Spleen (tissue), 11 donors: ENCODE measurements around the gene GGACT. TPM values are rescaled to one million over a fixed set of nuclear protein-coding genes. Genes with fewer than 3 reads are reported as not detected.

Experiments used
- DNase-seq: peaks from one replicate; pipeline ENCODE4 v3.0.0-alpha.2; 2020
- H3K27ac ChIP-seq, 8 donors: fragments of 200-600 bp; sonication (generic) in 7 of 8; 1 replicate in 4 of 8; 2 replicates in 4 of 8; pipeline versions ENCODE4 v1.5.0 to v1.8.0; 2016 to 2021; ENCODE audit warnings: inconsistent platforms in 4 of 8, mild to moderate bottlenecking in 4 of 8, moderate library complexity in 1 of 8
- H3K27me3 ChIP-seq, 7 donors: fragments of 200-600 bp; sonication (generic) in 6 of 7; replicated peaks in 1 of 7; 1 replicate in 4 of 7; 2 replicates in 3 of 7; pipeline versions ENCODE4 v1.5.0 to v1.8.0; 2016 to 2021; ENCODE audit warnings: inconsistent platforms in 3 of 7, mild to moderate bottlenecking in 1 of 7
- H3K36me3 ChIP-seq, 6 donors: fragments of 200-600 bp; sonication (generic) in 5 of 6; 1 replicate in 4 of 6; 2 replicates in 2 of 6; pipeline versions ENCODE4 v1.5.0 to v1.8.0; 2016 to 2021; ENCODE audit warnings: inconsistent platforms in 2 of 6
- H3K4me1 ChIP-seq, 6 donors: fragments of 200-600 bp; sonication (generic) in 5 of 6; 1 replicate in 3 of 6; 2 replicates in 3 of 6; pipeline versions ENCODE4 v1.5.0 to v1.8.0; 2016 to 2021; ENCODE audit warnings: inconsistent platforms in 3 of 6
- H3K4me3 ChIP-seq, 8 donors: fragments of 200-600 bp; sonication (generic) in 7 of 8; 1 replicate in 4 of 8; 2 replicates in 4 of 8; pipeline versions ENCODE4 v1.5.0 to v1.8.0; 2016 to 2021; ENCODE audit warnings: inconsistent platforms in 4 of 8, mild to moderate bottlenecking in 4 of 8, moderate library complexity in 2 of 8
- H3K9me3 ChIP-seq, 8 donors: fragments of 200-600 bp; sonication (generic) in 7 of 8; 1 replicate in 4 of 8; 2 replicates in 4 of 8; pipeline versions ENCODE4 v1.5.0 to v1.8.0; 2016 to 2021; ENCODE audit warnings: inconsistent platforms in 4 of 8
- CTCF ChIP-seq, 11 experiments: fragments of 200-600 bp in 7 of 11; fragments of 450-650 bp in 4 of 11; sonication (generic) in 4 of 11; IDR thresholded peaks in 8 of 11; conservative IDR thresholded peaks in 3 of 11; 1 replicate in 7 of 11; 2 replicates in 4 of 11; pipeline versions ENCODE4 v1.4.0 to v1.8.0; 2016 to 2021; ENCODE audit warnings: antibody characterized with exemption in 11 of 11, inconsistent platforms in 4 of 11, mild to moderate bottlenecking in 1 of 11
- POLR2A ChIP-seq, 3 donors: fragments of 450-650 bp; IDR thresholded peaks; one replicate each; pipeline ENCODE4 v1.5.1; 2017; ENCODE audit warnings: antibody characterized with exemption in 3 of 3, mild to moderate bottlenecking in 1 of 3
- POLR2AphosphoS5 ChIP-seq, 3 donors: sonication (generic); formaldehyde crosslinking; IDR thresholded peaks; one replicate each; pipeline ENCODE4 v1.5.1; 2017; ENCODE audit warnings: antibody characterized with exemption in 3 of 3
- WGBS, 5 donors: extraction: QIAGEN DNeasy Blood & Tissue Kit in 3 of 5; methylation state at CpG; one replicate each; pipeline versions ENCODE4 v1.1.5 to v1.1.7; 2013 to 2018; 5-methylcytosine and 5-hydroxymethylcytosine counted together
- intact Hi-C: fragments of 100-400 bp; cut with DNase I; formaldehyde crosslinking; loops from one replicate; pipeline ENCODE4 v1.15.0; 2023; ENCODE audit warnings: low total_unique reads
- polyA plus RNA-seq, 3 donors: library from polyadenylated mRNA; stranded (reverse); fragments of 200-250 nt; gene quantifications; one replicate each; pipeline ENCODE4 v1.2.1, GENCODE V29; 2013
- total RNA-seq, 7 donors: library from RNA; depleted of rRNA in 3 of 7; stranded (reverse); fragments of >200 nt in 3 of 7; fragmentation: NEBNext Ultra II Directional in 4 of 7; extraction: Animal tissue kit (Norgen Biotek cat#: 25700) in 4 of 7; gene quantifications; one replicate each; pipeline versions ENCODE4 v1.1.0 to v1.2.1, GENCODE V29; 2016 to 2021
- donor health status: healthy with polysubstance abuse.
- donor health status: DM: no; HTN: no; CAD: no; lungs with moderate emphysema.
- donor health status: DM: no; HTN: no; CAD: no.
- donor health status: Bipolar disorder and iron deficiency.
- donor health status: healthy.
- donor health status: DM: no; HTN: no; CAD: no.
- donor health status: DM: yes; HTN: yes; CAD: no.

The GGACT gene
- total and polyA plus RNA-seq, 10 donors: 1.9 to 19.7 (median 3.9) TPM

- H3K27me3 ChIP-seq: no peaks in the 10 kb centered on the region
- H3K9me3 ChIP-seq: no peaks in the 10 kb centered on the region
- 93 to 98% (median 97%) methylated on average over 5 of the region's 5 CpGs for WGBS, 5 donors
- no peak for TF ChIP-seq POLR2AphosphoS5 (IDR thresholded peaks at IDR 0.05)
- TF ChIP-seq POLR2A (IDR thresholded peaks at IDR 0.05): no peak
- no peak for TF ChIP-seq CTCF (IDR thresholded peaks at IDR 0.05 in 8 of 11, conservative IDR thresholded peaks at IDR 0.05 in 3 of 11)
- intact Hi-C loops: no loop called here
- H3K36me3 ChIP-seq: peaks cover 0 to 8% (median 0%) of the 10 kb centered on the region in 6 donors
- H3K4me1 ChIP-seq: peaks cover 0 to 7% (median 0%) of the 10 kb centered on the region in 6 donors
- H3K4me3 ChIP-seq: no peak overlapping the region
- H3K27ac ChIP-seq: no peak overlapping the region
- DNase-seq: no peak
These were observed 50.6 kb downstream of the GGACT start for GRCh38 chr13:100537951-100538462.

GRCh38 chr13:100537486-100537885, 51.1 kb downstream of the GGACT start:
- no peak for TF ChIP-seq CTCF (IDR thresholded peaks at IDR 0.05 in 8 of 11, conservative IDR thresholded peaks at IDR 0.05 in 3 of 11)
- no peak for TF ChIP-seq POLR2AphosphoS5 (IDR thresholded peaks at IDR 0.05)
- TF ChIP-seq POLR2A (IDR thresholded peaks at IDR 0.05): no peak
- DNase-seq: no peak
- H3K36me3 ChIP-seq: peaks cover 0 to 13% (median 2%) of the 10 kb centered on the region in 6 donors
- H3K4me1 ChIP-seq: peaks cover 0 to 2% (median 0%) of the 10 kb centered on the region in 6 donors
- peaks cover 0 to under 1% (median 0%) of the 10 kb centered on the region in 8 donors for H3K9me3 ChIP-seq
- no peak overlapping the region for H3K4me3 ChIP-seq
- 94 to 97% (median 96%) methylated on average over 9 of the region's 9 CpGs for WGBS, 5 donors
- intact Hi-C loops: no loop called here
- no peak overlapping the region for H3K27ac ChIP-seq
- H3K27me3 ChIP-seq: no peaks in the 10 kb centered on the region

GRCh38 chr13:100536643-100537180, 51.9 kb downstream of the GGACT start:
- peaks cover 0 to 21% (median 8%) of the 10 kb centered on the region in 6 donors for H3K36me3 ChIP-seq
- no peak for DNase-seq
- WGBS, 5 donors: 89 to 95% (median 94%) methylated on average over 13 of the region's 13 CpGs

More at GRCh38 chr13:100536643-100537180, 51.9 kb downstream of the GGACT start:
- TF ChIP-seq POLR2AphosphoS5 (IDR thresholded peaks at IDR 0.05) (no peak), POLR2A (IDR thresholded peaks at IDR 0.05) (no peak), CTCF (IDR thresholded peaks at IDR 0.05 in 8 of 11, conservative IDR thresholded peaks at IDR 0.05 in 3 of 11) (no peak)
- H3K9me3 ChIP-seq: peaks cover 0 to 5% (median 0%) of the 10 kb centered on the region in 8 donors
- no peak overlapping the region for H3K4me3 ChIP-seq
- intact Hi-C loops: no loop called here
- H3K27ac ChIP-seq: no peak overlapping the region
- H3K4me1 ChIP-seq: no peaks in the 10 kb centered on the region
- H3K27me3 ChIP-seq: no peaks in the 10 kb centered on the region
